T-cell (primary cell): ENCODE results near the gene DISP2. TPM values are rescaled to one million over a fixed set of nuclear protein-coding genes. Genes with fewer than 3 reads are reported as not detected.

Experiments used
- ATAC-seq, 4 experiments: fragments of 200-7000 bp in 3 of 4; fragments of 150-1000 bp in 1 of 4; cut with Tn5 transposase; replicated peaks in 1 of 4; 1 replicate in 3 of 4; 2 replicates in 1 of 4; pipeline ENCODE4 v1.10.0; 2021; ENCODE audit warnings: moderate library complexity in 3 of 4, mild to moderate bottlenecking in 2 of 4, moderate number of reproducible peaks in 1 of 4
- CTCF ChIA-PET, 2 donors: fragments of 300-600 bp; sonication (Branson Sonifier 250); formaldehyde crosslinking; loops; one replicate each; lab custom pipeline; 2022; ENCODE audit warnings: antibody characterized with exemption in 2 of 2; lab: Charles Lee
- POLR2A ChIA-PET, 2 donors: fragments of 300-600 bp; sonication (Branson Sonifier 250); formaldehyde crosslinking; loops; one replicate each; lab custom pipeline; 2022; ENCODE audit warnings: antibody characterized with exemption in 2 of 2; lab: Charles Lee
- DNase-seq, 35 experiments: peaks; one replicate each; pipeline versions ENCODE4 v3.0.0 to v3.0.0-alpha.2; 2013 to 2023
- H3K27ac ChIP-seq: one replicate; pipeline ENCODE4 v1.5.1; 2013; ENCODE audit warnings: low read length
- H3K27me3 ChIP-seq, 2 experiments: replicated peaks in 1 of 2; 1 replicate in 1 of 2; 2 replicates in 1 of 2; pipeline versions ENCODE4 v1.6.1 to v1.7.0; 2013; ENCODE audit warnings: low read length in 1 of 2, mixed read lengths in 1 of 2; ENCODE audit not compliant: control insufficient read depth in 2 of 2, insufficient read depth in 2 of 2; ENCODE audit errors: extremely low read depth in 1 of 2
- H3K36me3 ChIP-seq, 2 donors: 1 replicate in 1 of 2; 2 replicates in 1 of 2; pipeline versions ENCODE4 v1.6.1 to v1.7.0; 2013; ENCODE audit warnings: low read length in 1 of 2; ENCODE audit not compliant: control insufficient read depth in 2 of 2, insufficient read depth in 1 of 2; ENCODE audit errors: extremely low read depth in 1 of 2
- H3K4me1 ChIP-seq, 2 experiments: 1 replicate in 1 of 2; 2 replicates in 1 of 2; pipeline versions ENCODE4 v1.6.1 to v1.7.0; 2013; ENCODE audit warnings: low read length in 2 of 2, mixed read lengths in 1 of 2; ENCODE audit not compliant: insufficient read depth in 2 of 2, control insufficient read depth in 1 of 2; ENCODE audit errors: extremely low read depth in 1 of 2
- H3K4me3 ChIP-seq, 2 donors: 1 replicate in 1 of 2; 2 replicates in 1 of 2; pipeline versions ENCODE4 v1.5.1 to v1.7.0; 2013; ENCODE audit warnings: mild to moderate bottlenecking in 2 of 2, low read length in 1 of 2, moderate library complexity in 1 of 2; ENCODE audit not compliant: control insufficient read depth in 1 of 2; ENCODE audit errors: extremely low read depth in 1 of 2
- H3K9me3 ChIP-seq: 2 replicates; pipeline ENCODE4 v1.7.0; 2013
- H3K27ac Mint-ChIP-seq, 2 donors: one replicate each; pipeline ENCODE4 v1.8.0; 2020 to 2021; ENCODE audit warnings: mild to moderate bottlenecking in 2 of 2, mixed read lengths in 2 of 2
- H3K27me3 Mint-ChIP-seq, 2 donors: one replicate each; pipeline ENCODE4 v1.8.0; 2021 to 2022; ENCODE audit warnings: mixed read lengths in 2 of 2
- H3K36me3 Mint-ChIP-seq: one replicate; pipeline ENCODE4 v1.8.0; 2021; ENCODE audit warnings: mixed read lengths
- H3K4me1 Mint-ChIP-seq, 3 donors: one replicate each; pipeline ENCODE4 v1.8.0; 2020 to 2022; ENCODE audit warnings: mixed read lengths in 3 of 3, mild to moderate bottlenecking in 1 of 3
- H3K4me3 Mint-ChIP-seq, 3 donors: one replicate each; pipeline ENCODE4 v1.8.0; 2020 to 2022; ENCODE audit warnings: mild to moderate bottlenecking in 3 of 3, mixed read lengths in 3 of 3, moderate library complexity in 3 of 3
- H3K9me3 Mint-ChIP-seq, 3 donors: one replicate each; pipeline ENCODE4 v1.8.0; 2020 to 2022; ENCODE audit warnings: mixed read lengths in 3 of 3
- WGBS: methylation state at CpG from one replicate; pipeline ENCODE4 v1.1.5; 2013; ENCODE audit warnings: missing lambda C conversion rate; ENCODE audit not compliant: insufficient coverage; 5-methylcytosine and 5-hydroxymethylcytosine counted together
- total RNA-seq, 35 experiments: library from RNA in 6 of 35; stranded (reverse) in 6 of 35; fragments of 120-200 nt in 1 of 35; gene quantifications; one replicate each; pipeline versions ENCODE4 v1.2.1 to v1.2.4 and lab custom pipeline; 2013 to 2026

Gene DISP2, protein sequence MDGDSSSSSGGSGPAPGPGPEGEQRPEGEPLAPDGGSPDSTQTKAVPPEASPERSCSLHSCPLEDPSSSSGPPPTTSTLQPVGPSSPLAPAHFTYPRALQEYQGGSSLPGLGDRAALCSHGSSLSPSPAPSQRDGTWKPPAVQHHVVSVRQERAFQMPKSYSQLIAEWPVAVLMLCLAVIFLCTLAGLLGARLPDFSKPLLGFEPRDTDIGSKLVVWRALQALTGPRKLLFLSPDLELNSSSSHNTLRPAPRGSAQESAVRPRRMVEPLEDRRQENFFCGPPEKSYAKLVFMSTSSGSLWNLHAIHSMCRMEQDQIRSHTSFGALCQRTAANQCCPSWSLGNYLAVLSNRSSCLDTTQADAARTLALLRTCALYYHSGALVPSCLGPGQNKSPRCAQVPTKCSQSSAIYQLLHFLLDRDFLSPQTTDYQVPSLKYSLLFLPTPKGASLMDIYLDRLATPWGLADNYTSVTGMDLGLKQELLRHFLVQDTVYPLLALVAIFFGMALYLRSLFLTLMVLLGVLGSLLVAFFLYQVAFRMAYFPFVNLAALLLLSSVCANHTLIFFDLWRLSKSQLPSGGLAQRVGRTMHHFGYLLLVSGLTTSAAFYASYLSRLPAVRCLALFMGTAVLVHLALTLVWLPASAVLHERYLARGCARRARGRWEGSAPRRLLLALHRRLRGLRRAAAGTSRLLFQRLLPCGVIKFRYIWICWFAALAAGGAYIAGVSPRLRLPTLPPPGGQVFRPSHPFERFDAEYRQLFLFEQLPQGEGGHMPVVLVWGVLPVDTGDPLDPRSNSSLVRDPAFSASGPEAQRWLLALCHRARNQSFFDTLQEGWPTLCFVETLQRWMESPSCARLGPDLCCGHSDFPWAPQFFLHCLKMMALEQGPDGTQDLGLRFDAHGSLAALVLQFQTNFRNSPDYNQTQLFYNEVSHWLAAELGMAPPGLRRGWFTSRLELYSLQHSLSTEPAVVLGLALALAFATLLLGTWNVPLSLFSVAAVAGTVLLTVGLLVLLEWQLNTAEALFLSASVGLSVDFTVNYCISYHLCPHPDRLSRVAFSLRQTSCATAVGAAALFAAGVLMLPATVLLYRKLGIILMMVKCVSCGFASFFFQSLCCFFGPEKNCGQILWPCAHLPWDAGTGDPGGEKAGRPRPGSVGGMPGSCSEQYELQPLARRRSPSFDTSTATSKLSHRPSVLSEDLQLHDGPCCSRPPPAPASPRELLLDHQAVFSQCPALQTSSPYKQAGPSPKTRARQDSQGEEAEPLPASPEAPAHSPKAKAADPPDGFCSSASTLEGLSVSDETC (N-terminal part only)
- 1 to 10 TPM in 1 of 5 donors, under 1 TPM in 4; 0.03 to 1.4 (median 0.18) TPM for total RNA-seq
- 0.26 TPM for total RNA-seq (2013)
- total RNA-seq (lab: John Stamatoyannopoulos, UW): 0.13 to 4.3 (median 0.83) reads per million in 29 experiments

DNA sequence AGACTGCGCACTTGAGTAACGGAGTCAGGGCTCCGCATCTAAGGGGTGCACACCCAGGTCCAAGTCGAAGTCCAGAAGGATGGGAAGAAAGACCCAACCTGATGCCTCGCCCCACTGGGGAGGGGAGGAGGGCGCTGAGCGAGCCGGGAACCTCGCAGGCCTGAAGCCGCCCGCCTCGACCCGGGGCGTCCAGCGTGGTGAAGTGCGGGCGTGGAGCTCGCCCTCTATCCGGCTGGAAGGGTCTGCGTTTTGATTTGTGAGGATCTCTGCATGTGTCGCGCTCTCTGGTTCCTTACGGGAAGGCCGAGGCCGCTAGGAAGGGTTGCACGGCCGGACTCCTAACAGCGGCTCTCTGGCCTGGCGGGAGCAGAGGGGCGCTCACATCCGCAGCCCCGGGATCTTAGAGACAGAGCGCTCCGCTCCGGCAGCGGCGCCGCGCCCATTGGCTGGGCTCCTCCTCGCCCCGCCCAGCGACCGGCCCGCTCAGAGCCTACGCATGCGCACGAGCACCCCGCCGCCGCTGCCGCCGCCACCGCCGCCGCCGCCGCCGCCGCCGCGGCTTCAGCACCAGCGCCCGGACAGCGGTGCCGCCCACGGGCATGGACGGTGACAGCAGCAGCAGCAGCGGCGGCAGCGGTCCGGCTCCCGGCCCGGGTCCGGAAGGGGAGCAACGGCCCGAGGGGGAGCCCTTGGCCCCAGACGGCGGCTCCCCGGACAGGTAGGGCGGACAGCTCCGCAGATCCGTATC lies at the start of gene DISP2:
Gene DISP2 (plus strand): TSS at position 497 of the 748 bp plus-strand sequence. CDS start 103 bp downstream, at position 600.
- Histone ChIP-seq H3K4me1 (peaks cover 2 to 18% of the 10 kb centered on the region in 2 experiments), H3K4me3 (peak within 1 kb of the TSS; percentile 60 to 65), H3K27me3 (peaks cover 0 to 23% of the 10 kb centered on the region in 2 experiments), H3K36me3 (peaks cover 2 to 6% of the 10 kb centered on the region in 2 donors), H3K27ac (no peak within 1 kb of the TSS), H3K9me3 (no peaks in the 10 kb centered on the region)
- peaks cover 0 to 16% of the 10 kb centered on the region in 2 donors for H3K27me3 Mint-ChIP-seq
- H3K36me3 Mint-ChIP-seq: peaks cover 17% of the 10 kb centered on the region
- CTCF ChIA-PET: interaction anchor here in 1 of 2 donors (1.1 kb wide), 1 partner anchor 14 kb away, joined by 3 read pairs; no protein-coding TSS in a partner anchor
- H3K27ac Mint-ChIP-seq: peak within 1 kb of the TSS in 1 of 2 donors; percentile 34
- H3K4me3 Mint-ChIP-seq: peak within 1 kb of the TSS; percentile 82 to 83 (median 82)
- peaks cover 12 to 22% (median 16%) of the 10 kb centered on the region in 3 donors for H3K4me1 Mint-ChIP-seq
- under 1% methylated on average over 79 of the region's 82 CpGs for WGBS
- POLR2A ChIA-PET: no interaction called here
- H3K9me3 Mint-ChIP-seq: no peaks in the 10 kb centered on the region
- ATAC-seq: peak; percentile 90 to 95 (median 94)
- peak; percentile 69 to 95 (median 84) for DNase-seq

DNA sequence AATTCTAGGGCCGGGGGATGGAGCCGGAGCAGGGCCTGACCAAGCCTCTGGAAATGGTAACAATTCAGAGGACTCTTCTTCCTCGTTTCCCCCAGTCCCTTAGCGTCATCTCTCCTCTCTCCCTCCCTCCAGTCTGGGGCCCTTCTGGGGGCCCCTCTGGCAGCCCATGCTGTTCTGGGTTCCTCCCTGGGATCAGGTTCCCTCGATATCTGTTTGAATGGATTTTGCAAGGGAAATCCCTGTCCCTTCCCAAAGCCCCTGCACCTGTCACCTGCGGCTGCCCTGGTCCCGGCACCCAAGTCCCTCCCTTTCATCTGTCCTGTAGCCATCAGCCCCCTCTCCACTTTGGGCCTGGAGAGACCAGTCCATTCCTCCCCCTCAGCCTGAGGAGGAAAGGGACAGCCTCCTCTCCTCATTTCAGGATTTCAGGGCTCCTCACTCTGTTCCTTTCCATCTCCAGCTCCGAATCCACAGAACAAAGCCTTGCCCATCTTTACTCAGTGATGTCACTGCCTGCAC lies 48.6 kb upstream of the DISP2 start:
- Histone ChIP-seq H3K27me3 (no peaks in the 10 kb centered on the region), H3K4me3 (no peak overlapping the region), H3K4me1 (peaks cover 7 to 68% of the 10 kb centered on the region in 2 experiments), H3K27ac (peak overlapping the region; percentile 92), H3K9me3 (no peaks in the 10 kb centered on the region), H3K36me3 (peaks cover 0 to 4% of the 10 kb centered on the region in 2 donors)
- ChIA-PET CTCF (interaction anchor here (0.6 to 6.1 kb wide), 13 partner anchors 9 to 668 kb away, joined by 3 to 37 read pairs (median 4); partner anchors contain the start of gene INAFM2 (in 1 of the 2)), POLR2A (interaction anchor here in 1 of 2 donors (1.6 kb wide), 1 partner anchor 13 kb away, joined by 5 read pairs; no protein-coding TSS in a partner anchor)
- H3K27ac Mint-ChIP-seq: peak overlapping the region; percentile 98 to 99
- peaks cover 40 to 58% (median 56%) of the 10 kb centered on the region in 3 donors for H3K4me1 Mint-ChIP-seq
- 83% methylated on average over 6 of the region's 8 CpGs for WGBS
- ATAC-seq (no peak), DNase-seq (no peak)
- no peaks in the 10 kb centered on the region for H3K9me3 Mint-ChIP-seq
- peaks cover under 1% of the 10 kb centered on the region for H3K36me3 Mint-ChIP-seq
- H3K4me3 Mint-ChIP-seq: peak overlapping the region; percentile 84 to 97 (median 92)
- H3K27me3 Mint-ChIP-seq: no peaks in the 10 kb centered on the region

- H3K27ac Mint-ChIP-seq: peak overlapping the region; percentile 98 to 99
- no peaks in the 10 kb centered on the region for H3K27me3 ChIP-seq
- ChIA-PET POLR2A (interaction anchor here in 1 of 2 donors (0.7 to 1.6 kb wide), 2 partner anchors 12 to 1618 kb away, joined by 4 to 5 read pairs; no protein-coding TSS in a partner anchor), CTCF (interaction anchor here (0.7 to 6.1 kb wide), 11 partner anchors 10 to 669 kb away, joined by 3 to 37 read pairs (median 4); partner anchors contain the start of gene INAFM2 (in 1 of the 2))
- 51% methylated on average over 2 of the region's 4 CpGs for WGBS
- peaks cover 7 to 71% of the 10 kb centered on the region in 2 experiments for H3K4me1 ChIP-seq
- H3K9me3 Mint-ChIP-seq: no peaks in the 10 kb centered on the region
- H3K9me3 ChIP-seq: no peaks in the 10 kb centered on the region
- peak overlapping the region; percentile 84 to 97 (median 92) for H3K4me3 Mint-ChIP-seq
- ATAC-seq: no peak
- H3K27me3 Mint-ChIP-seq: no peaks in the 10 kb centered on the region
- H3K36me3 Mint-ChIP-seq: no peaks in the 10 kb centered on the region
- DNase-seq: peak in 27 of 35 experiments; percentile 21 to 72 (median 41)
- H3K4me1 Mint-ChIP-seq: peaks cover 35 to 55% (median 49%) of the 10 kb centered on the region in 3 donors
- H3K27ac ChIP-seq: no peak overlapping the region
- no peak overlapping the region for H3K4me3 ChIP-seq
- peaks cover 0 to 3% of the 10 kb centered on the region in 2 donors for H3K36me3 ChIP-seq
Observed at GRCh38 chr15:40310001-40310959, 47.7 kb upstream of the DISP2 start.

- POLR2A ChIA-PET: interaction anchor here in 1 of 2 donors (0.7 kb wide), 1 partner anchor 1619 kb away, joined by 4 read pairs; no protein-coding TSS in a partner anchor
- Mint-ChIP-seq H3K4me1 (peaks cover 33 to 48% (median 43%) of the 10 kb centered on the region in 3 donors), H3K27ac (no peak overlapping the region), H3K4me3 (no peak overlapping the region), H3K27me3 (no peaks in the 10 kb centered on the region), H3K36me3 (no peaks in the 10 kb centered on the region), H3K9me3 (no peaks in the 10 kb centered on the region)
- H3K36me3 ChIP-seq: no peaks in the 10 kb centered on the region
- ATAC-seq (no peak), DNase-seq (no peak)
- H3K9me3 ChIP-seq: no peaks in the 10 kb centered on the region
- H3K4me3 ChIP-seq: no peak overlapping the region
- CTCF ChIA-PET: interaction anchor here (0.7 to 6.1 kb wide), 5 partner anchors 9 to 31 kb away, joined by 4 to 37 read pairs (median 4); partner anchors contain the start of gene INAFM2 (in 1 of the 2)
- WGBS: no CpG with 5 or more reads among the region's 3 CpGs
- H3K27me3 ChIP-seq: no peaks in the 10 kb centered on the region
- peaks cover 6 to 63% of the 10 kb centered on the region in 2 experiments for H3K4me1 ChIP-seq
- H3K27ac ChIP-seq: no peak overlapping the region
Observed at GRCh38 chr15:40310993-40311392, 47.0 kb upstream of the DISP2 start.
